H1 (cell line): ENCODE measurements around the gene CETN2. TPM values are rescaled to one million over a fixed set of nuclear protein-coding genes. Genes with fewer than 3 reads are reported as not detected.

Experiments
- CTCF ChIA-PET: fragments of 300-600 bp; sonication (Branson Sonifier 250); formaldehyde crosslinking; loops from one replicate; lab custom pipeline; 2021; ENCODE audit not compliant: partially characterized antibody; lab: Charles Lee
- POLR2A ChIA-PET: fragments of 300-600 bp; sonication (Branson Sonifier 250); formaldehyde crosslinking; loops from one replicate; lab custom pipeline; 2021; ENCODE audit warnings: inconsistent platforms; ENCODE audit not compliant: partially characterized antibody; lab: Charles Lee
- DNase-seq, 2 experiments: peaks; one replicate each; pipeline versions ENCODE4 v3.0.0 to v3.0.0-alpha.2; 2010 to 2022; ENCODE audit warnings: low spot score in 2 of 2, low read depth in 1 of 2, mixed read lengths in 1 of 2
- FAIRE-seq: peaks from 2 replicates; lab custom pipeline; 2011; peaks lifted over from hg19 to GRCh38; lab: Jason Lieb, UNC
- H2AFZ ChIP-seq: 2 replicates; pipeline ENCODE4 v1.8.1; 2012; ENCODE audit warnings: low read length, inconsistent platforms
- H2AK5ac ChIP-seq: 2 replicates; pipeline ENCODE4 v1.6.1; 2013; ENCODE audit warnings: low read depth, low read length
- H2BK120ac ChIP-seq: replicated peaks from 2 replicates; pipeline ENCODE3; 2013; ENCODE audit warnings: low read depth, low read length, inconsistent platforms
- H2BK12ac ChIP-seq: 2 replicates; pipeline ENCODE4 v1.6.1; 2013; ENCODE audit warnings: low read depth, low read length
- H2BK15ac ChIP-seq: 2 replicates; pipeline ENCODE4 v1.6.1; 2013; ENCODE audit warnings: low read length
- H2BK20ac ChIP-seq: 2 replicates; pipeline ENCODE4 v1.6.1; 2013; ENCODE audit warnings: low read length
- H2BK5ac ChIP-seq: 2 replicates; pipeline ENCODE4 v1.6.1; 2013; ENCODE audit warnings: low read depth, low read length
- H3K14ac ChIP-seq: 2 replicates; pipeline ENCODE4 v1.6.1; 2013; ENCODE audit warnings: inconsistent platforms; ENCODE audit not compliant: insufficient read length
- H3K18ac ChIP-seq: 2 replicates; pipeline ENCODE4 v1.6.1; 2013; ENCODE audit warnings: low read length; ENCODE audit errors: extremely low read depth
- H3K23ac ChIP-seq: 2 replicates; pipeline ENCODE4 v1.6.1; 2013; ENCODE audit warnings: inconsistent platforms; ENCODE audit not compliant: insufficient read length
- H3K23me2 ChIP-seq: 2 replicates; pipeline ENCODE4 v1.6.1; 2013; ENCODE audit warnings: low read depth, low read length
- H3K27ac ChIP-seq: 2 replicates; pipeline ENCODE4 v1.6.1; 2011; ENCODE audit warnings: low read depth, low read length, inconsistent platforms
- H3K27me3 ChIP-seq, 4 experiments: replicated peaks in 1 of 4; 1 replicate in 1 of 4; 2 replicates in 3 of 4; pipeline versions ENCODE4 v1.6.1 to v1.8.1; 2011 to 2013; ENCODE audit warnings: low read length in 3 of 4, mild to moderate bottlenecking in 3 of 4, inconsistent platforms in 2 of 4, mixed read lengths in 2 of 4, moderate library complexity in 1 of 4; ENCODE audit not compliant: control insufficient read depth in 3 of 4, insufficient read depth in 3 of 4; ENCODE audit errors: extremely low read depth in 1 of 4
- H3K36me3 ChIP-seq, 4 experiments: 2 replicates each; pipeline versions ENCODE4 v1.6.1 to v1.8.1; 2011 to 2013; ENCODE audit warnings: mild to moderate bottlenecking in 4 of 4, low read length in 3 of 4, moderate library complexity in 2 of 4, control low read depth in 1 of 4, inconsistent platforms in 1 of 4; ENCODE audit not compliant: insufficient read depth in 4 of 4, control insufficient read depth in 2 of 4
- H3K4ac ChIP-seq: replicated peaks from 2 replicates; pipeline ENCODE3; 2013; ENCODE audit warnings: low read length, low read depth, mixed read lengths, inconsistent platforms; ENCODE audit not compliant: insufficient read length
- H3K4me1 ChIP-seq, 4 experiments: replicated peaks in 1 of 4; 1 replicate in 1 of 4; 2 replicates in 3 of 4; pipeline versions ENCODE4 v1.6.1 to v1.8.1; 2011 to 2013; ENCODE audit warnings: low read length in 3 of 4, inconsistent platforms in 2 of 4, mixed read lengths in 1 of 4; ENCODE audit not compliant: insufficient read depth in 4 of 4, control insufficient read depth in 3 of 4
- H3K4me2 ChIP-seq, 2 experiments: 2 replicates each; pipeline versions ENCODE4 v1.6.1 to v1.8.1; 2011 to 2013; ENCODE audit warnings: low read depth in 2 of 2, low read length in 2 of 2, control low read depth in 1 of 2, inconsistent platforms in 1 of 2, mild to moderate bottlenecking in 1 of 2; ENCODE audit not compliant: insufficient read depth in 1 of 2
- H3K4me3 ChIP-seq, 4 experiments: fragments of 200-600, 300-600 bp in 1 of 4; sonication (generic), shearing (Covaris generic), sonication (Bioruptor Twin) in 1 of 4; 2 replicates each; pipeline versions ENCODE4 v1.5.1 to v1.8.1; 2011 to 2016; ENCODE audit warnings: low read length in 4 of 4, low read depth in 3 of 4, control low read depth in 2 of 4, inconsistent platforms in 2 of 4, mild to moderate bottlenecking in 2 of 4, mixed read lengths in 1 of 4, moderate library complexity in 1 of 4; ENCODE audit not compliant: insufficient read depth in 2 of 4; ENCODE audit errors: extremely low read depth in 1 of 4
- H3K56ac ChIP-seq: replicated peaks from 2 replicates; pipeline ENCODE3; 2013; ENCODE audit warnings: low read depth, mild to moderate bottlenecking, mixed read lengths, low read length, inconsistent platforms; ENCODE audit not compliant: insufficient read length
- H3K79me1 ChIP-seq: 2 replicates; pipeline ENCODE4 v1.6.1; 2013; ENCODE audit warnings: low read depth, low read length, control low read depth
- H3K79me2 ChIP-seq, 2 experiments: 2 replicates each; pipeline versions ENCODE4 v1.6.1 to v1.8.1; 2012 to 2013; ENCODE audit warnings: low read length in 2 of 2, mild to moderate bottlenecking in 2 of 2, inconsistent platforms in 1 of 2; ENCODE audit not compliant: insufficient read depth in 2 of 2, control insufficient read depth in 1 of 2
- H3K9ac ChIP-seq, 4 experiments: replicated peaks in 1 of 4; 1 replicate in 1 of 4; 2 replicates in 3 of 4; pipeline versions ENCODE4 v1.6.1 to v1.8.1; 2011 to 2013; ENCODE audit warnings: low read depth in 3 of 4, low read length in 3 of 4, control low read depth in 2 of 4, mild to moderate bottlenecking in 2 of 4, moderate library complexity in 2 of 4, inconsistent platforms in 1 of 4; ENCODE audit errors: extremely low read depth in 1 of 4
- H3K9me3 ChIP-seq, 2 experiments: 2 replicates each; pipeline versions ENCODE4 v1.6.1 to v1.8.1; 2012 to 2013; ENCODE audit warnings: mild to moderate bottlenecking in 2 of 2, moderate library complexity in 2 of 2, control low read depth in 1 of 2, inconsistent platforms in 1 of 2, low read depth in 1 of 2, low read length in 1 of 2, mixed read lengths in 1 of 2; ENCODE audit not compliant: insufficient read depth in 2 of 2
- H4K20me1 ChIP-seq, 2 experiments: replicated peaks in 1 of 2; 2 replicates each; pipeline versions ENCODE3 to v1.8.1; 2011 to 2013; ENCODE audit warnings: inconsistent platforms in 2 of 2, low read length in 2 of 2, mild to moderate bottlenecking in 1 of 2; ENCODE audit not compliant: insufficient read depth in 2 of 2, control insufficient read depth in 1 of 2
- H4K5ac ChIP-seq: 2 replicates; pipeline ENCODE4 v1.6.1; 2013; ENCODE audit warnings: low read length, low read depth, mixed read lengths, inconsistent platforms; ENCODE audit not compliant: insufficient read length
- H4K8ac ChIP-seq: 2 replicates; pipeline ENCODE4 v1.8.0; 2013; ENCODE audit warnings: mild to moderate bottlenecking, moderate library complexity, low read length, inconsistent platforms; ENCODE audit not compliant: insufficient read depth; ENCODE audit errors: extremely low read depth
- H4K91ac ChIP-seq: replicated peaks from 2 replicates; pipeline ENCODE3; 2013; ENCODE audit warnings: low read length, mixed read lengths, inconsistent platforms; ENCODE audit not compliant: insufficient read length
- EGR1 ChIP-seq: IDR thresholded peaks from 2 replicates; pipeline ENCODE4 v1.6.1; 2011; ENCODE audit warnings: low read depth, low read length, borderline replicate concordance
- RAD21 ChIP-seq, 2 experiments: IDR thresholded peaks in 1 of 2; conservative IDR thresholded peaks in 1 of 2; 2 replicates each; pipeline ENCODE4 v1.6.1; 2011; ENCODE audit warnings: low read depth in 2 of 2, low read length in 2 of 2, improper control_type of control experiment in 1 of 2, inconsistent platforms in 1 of 2, mild to moderate bottlenecking in 1 of 2, moderate library complexity in 1 of 2
- WGBS, 2 experiments: shearing (Covaris generic) in 1 of 2; methylation state at CpG; one replicate each; pipeline versions ENCODE4 v1.1.6 to v1.1.7; 2013 to 2015; ENCODE audit warnings: low lambda C conversion rate in 2 of 2, mixed read lengths in 2 of 2, inconsistent platforms in 1 of 2, low coverage in 1 of 2, missing lambda C conversion rate in 1 of 2; ENCODE audit not compliant: insufficient replicate concordance in 2 of 2, insufficient coverage in 1 of 2, insufficient read length in 1 of 2; ENCODE audit errors: extremely low coverage in 1 of 2, missing lambda C conversion rate in 1 of 2; 5-methylcytosine and 5-hydroxymethylcytosine counted together
- polyA plus RNA-seq, 7 experiments: library from polyadenylated mRNA; depleted of rRNA in 3 of 7; stranded (reverse) in 5 of 7; unstranded in 2 of 7; fragments of >200 nt in 5 of 7; fragments of 200-250 nt in 2 of 7; gene quantifications; 1 replicate in 5 of 7; 2 replicates in 1 of 7; 4 replicates in 1 of 7; pipeline versions ENCODE4 v1.2.1 to v1.2.3, GENCODE V29; 2011 to 2013; ENCODE audit warnings: missing spikeins in 2 of 7, mixed read lengths in 2 of 7
- total RNA-seq: library from RNA; stranded (reverse); fragmentation: NEBNext Ultra II Directional; extraction: Animal tissue kit (Norgen Biotek cat#: 25700); gene quantifications from 2 replicates; pipeline ENCODE4 v1.2.1, GENCODE V29; 2021

The CETN2 gene
- total and polyA plus RNA-seq, 2 of the 8 experiments (the other 6 are each of a cell fraction or from before 2014, with no cell fraction given) = 13.1 to 24.3 TPM

DNA sequence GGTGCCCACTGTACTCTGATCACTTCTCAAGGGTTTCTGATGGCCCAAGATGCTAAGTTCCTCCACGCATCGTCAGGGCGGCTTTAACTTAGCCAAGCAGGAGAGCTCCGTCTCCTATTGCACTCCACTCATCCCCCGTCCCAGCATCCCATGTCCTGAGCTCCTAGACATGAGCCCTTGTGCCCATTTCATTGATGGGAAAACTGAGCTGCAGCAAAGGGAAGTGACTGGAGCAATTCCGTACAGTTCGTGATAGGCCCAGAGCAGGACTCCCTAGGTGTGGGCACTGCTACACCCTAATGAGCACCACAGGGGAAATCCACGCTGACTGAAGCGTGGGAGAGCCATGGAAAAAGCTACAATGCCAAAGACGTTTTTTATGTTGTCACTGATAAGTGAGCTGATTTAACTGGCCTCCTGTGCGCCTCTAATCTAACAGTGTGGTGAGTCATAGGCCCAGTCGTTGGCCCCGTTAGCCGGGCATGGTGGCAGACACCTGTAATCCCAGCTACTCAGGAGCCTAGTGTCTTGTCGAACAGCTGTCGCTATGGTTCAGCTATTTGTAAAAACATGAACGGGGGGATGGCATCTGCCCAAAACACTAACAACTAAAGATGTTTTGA is 15.2 kb upstream of the CETN2 start:
- no peak overlapping the region for H3K23ac ChIP-seq
- peaks cover 3% of the 10 kb centered on the region for H3K79me1 ChIP-seq
- no peak overlapping the region for H3K27ac ChIP-seq
- no peak overlapping the region for H2BK5ac ChIP-seq
- ChIA-PET CTCF (interaction anchor here (1.2 kb wide), 1 partner anchor 60 kb away, joined by 4 read pairs; no protein-coding TSS in a partner anchor), POLR2A (no interaction called here)
- no peak overlapping the region for H3K14ac ChIP-seq
- H2BK20ac ChIP-seq = no peak overlapping the region
- no peak overlapping the region for H2BK120ac ChIP-seq
- DNase-seq (no peak), FAIRE-seq (no peak)
- no peaks in the 10 kb centered on the region for H3K9me3 ChIP-seq
- no peak overlapping the region for H3K56ac ChIP-seq
- H3K4me2 ChIP-seq = no peak overlapping the region
- no peak overlapping the region for H2AFZ ChIP-seq
- no peaks in the 10 kb centered on the region for H3K27me3 ChIP-seq
- H3K9ac ChIP-seq = no peak overlapping the region
- H2BK12ac ChIP-seq = no peak overlapping the region
- TF ChIP-seq EGR1 = no peak
- no peak for TF ChIP-seq RAD21 (IDR thresholded peaks at IDR 0.05 in 1 of 2, conservative IDR thresholded peaks at IDR 0.05 in 1 of 2; ENCODE audit: low read depth in 2 of 2, low read length in 2 of 2)
- WGBS, 2 experiments = 88% methylated on average over 9 of the region's 17 CpGs; no CpG with 5 or more reads in 1 of the 2 experiments
- H4K91ac ChIP-seq = no peak overlapping the region
- H3K18ac ChIP-seq = no peak overlapping the region
- no peak overlapping the region for H2AK5ac ChIP-seq
- H4K8ac ChIP-seq = no peak overlapping the region
- peaks cover 0 to 12% of the 10 kb centered on the region in 2 experiments for H4K20me1 ChIP-seq
- no peak overlapping the region for H2BK15ac ChIP-seq
- peaks cover 0 to 33% of the 10 kb centered on the region in 2 experiments; a peak in 3 of 4 replicates for H3K79me2 ChIP-seq
- no peak overlapping the region for H4K5ac ChIP-seq
- H3K4ac ChIP-seq = no peak overlapping the region
- H3K4me1 ChIP-seq = no peaks in the 10 kb centered on the region; a peak in 1 of 7 replicates
- H3K4me3 ChIP-seq = no peak overlapping the region
- no peaks in the 10 kb centered on the region for H3K23me2 ChIP-seq
- peaks cover 0 to 12% (median 6%) of the 10 kb centered on the region in 4 experiments; a peak in 3 of 8 replicates for H3K36me3 ChIP-seq
